COLO668 (cell line): ENCODE measurements around the gene PADI1.
A peak's percentile ranks its signal among the peaks of the same experiment; 100 is the strongest.

Experiments
- DNase-seq: peaks from one replicate; lab custom pipeline; 2025; ENCODE audit not compliant: unreplicated experiment; lab: John Stamatoyannopoulos, UW

PADI1 gene

GRCh38 chr1:17196496-17197185 lies 8.3 kb upstream of the PADI1 start:
- DNase-seq, result no peak

DNA sequence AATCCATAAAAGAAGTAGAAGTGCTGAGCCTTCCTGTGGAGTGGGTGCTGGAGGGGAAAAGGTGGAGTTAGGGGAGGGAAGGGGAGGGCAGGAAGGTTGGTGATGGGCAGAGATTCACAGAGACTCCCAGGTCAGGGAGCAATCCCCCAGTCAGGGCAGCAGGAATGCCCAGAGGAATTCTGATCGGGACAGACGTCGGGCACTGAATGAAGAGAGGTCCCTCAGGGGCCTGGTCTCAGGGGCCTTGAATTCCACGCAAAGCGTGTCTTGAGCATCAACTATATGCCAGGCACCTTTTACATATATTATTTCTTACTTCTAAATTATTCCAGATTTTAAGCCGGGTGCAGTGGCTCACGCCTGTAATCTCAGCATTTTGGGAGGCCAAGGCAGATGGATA lies 7.2 kb upstream of the PADI1 start:
- no peak for DNase-seq

DNA sequence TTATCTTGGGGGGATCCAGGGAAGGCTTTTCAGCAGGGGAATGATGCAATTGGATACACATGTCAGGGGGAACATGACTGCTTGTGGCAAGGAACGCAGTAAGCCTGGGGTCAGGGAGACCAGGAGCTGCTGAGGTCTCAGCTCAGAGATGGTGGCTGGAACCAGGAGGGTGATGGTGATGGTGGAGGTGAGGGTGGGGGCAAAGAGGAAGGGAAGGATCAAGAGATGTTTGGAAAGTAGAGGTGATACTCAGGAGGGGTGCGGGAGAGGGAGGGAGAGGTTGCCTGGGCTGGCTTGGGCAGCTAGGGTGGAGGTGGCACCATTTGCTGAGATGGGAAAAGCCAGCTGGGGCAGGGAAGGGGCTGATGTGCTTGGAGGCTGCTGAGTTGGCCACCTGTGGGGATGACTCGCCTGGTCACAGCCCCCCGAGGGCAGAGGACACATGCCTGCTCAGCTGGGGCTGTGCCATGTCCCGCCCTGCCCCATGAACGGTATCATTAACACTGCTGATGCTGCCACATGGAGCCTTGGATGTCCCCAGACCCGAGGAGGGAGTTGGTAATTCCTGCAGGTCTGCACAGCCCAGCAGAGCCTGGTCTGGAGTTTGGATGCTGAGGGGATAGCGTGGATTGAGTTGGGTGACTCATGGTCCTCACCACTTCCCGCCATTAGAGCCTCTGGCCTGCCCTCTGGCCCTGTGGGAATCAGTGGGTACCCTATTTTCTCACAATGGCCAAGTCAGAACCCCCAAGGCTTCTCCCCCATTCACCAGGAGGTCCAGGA lies 6.3 kb upstream of the PADI1 start:
- no peak for DNase-seq

DNA sequence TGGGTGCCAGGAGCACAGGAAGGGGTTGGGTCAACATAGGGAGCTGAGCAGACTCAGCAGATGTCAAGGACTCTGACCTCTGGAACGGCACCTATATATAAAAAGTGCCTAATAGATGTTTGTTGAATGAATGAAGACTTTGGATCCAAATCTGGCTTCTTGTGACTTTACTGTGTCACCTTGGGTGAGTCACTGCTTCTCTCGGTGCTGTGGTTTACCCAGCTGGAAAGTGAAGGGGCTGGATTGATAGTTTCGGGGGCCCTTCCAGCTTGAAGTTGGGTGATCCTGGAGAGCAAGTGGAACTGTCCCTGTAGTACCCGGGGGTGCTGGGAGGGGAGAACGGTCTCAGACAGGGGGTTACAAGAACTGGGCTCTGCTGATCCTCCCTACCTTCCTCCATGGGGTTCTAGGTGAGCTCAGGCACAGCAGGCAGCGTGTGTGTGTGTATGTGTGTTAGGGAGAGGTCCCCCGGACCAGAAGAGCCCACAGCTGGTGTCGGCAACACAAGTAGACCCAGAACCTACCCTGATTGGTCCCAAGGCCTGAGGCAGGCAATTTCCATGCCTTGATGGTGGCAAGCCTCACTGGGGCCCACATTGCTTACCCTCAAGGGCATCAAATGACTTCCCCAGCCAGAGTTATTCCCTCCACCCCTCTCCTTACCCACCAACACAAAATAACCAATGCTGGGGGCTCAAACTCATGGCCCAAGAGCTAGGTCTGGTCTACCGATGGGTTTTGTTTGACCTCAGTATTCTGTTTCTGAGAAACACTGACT lies 5.5 kb upstream of the PADI1 start:
- no peak for DNase-seq

DNA sequence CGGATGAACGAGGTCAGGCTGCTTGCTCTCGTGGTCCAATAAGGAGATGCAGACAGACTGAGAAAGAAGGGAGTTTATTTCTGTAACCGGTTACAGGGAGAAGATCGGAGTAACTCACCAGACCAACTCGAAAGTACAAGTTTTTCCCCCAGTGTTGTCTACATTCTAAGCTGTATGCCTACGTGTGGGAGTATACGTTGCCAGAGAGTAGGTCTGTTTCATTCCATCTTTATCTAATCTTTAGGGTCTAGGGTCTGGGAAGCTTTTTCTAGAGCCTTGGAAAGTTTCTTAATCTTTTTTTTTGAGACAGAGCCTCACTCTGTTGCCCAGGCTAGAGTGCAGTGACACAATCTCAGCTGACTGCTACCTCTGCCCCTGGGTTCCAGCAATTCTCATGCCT lies 4.7 kb upstream of the PADI1 start:
- DNase-seq, result no peak

- no peak for DNase-seq
Observed at GRCh38 chr1:17200756-17201155, 4.2 kb upstream of the PADI1 start.

GRCh38 chr1:17201201-17202021 lies 3.5 kb upstream of the PADI1 start:
- no peak for DNase-seq

- no peak for DNase-seq
Observed at GRCh38 chr1:17205652-17206051, 724 bp downstream of the PADI1 start.

DNA sequence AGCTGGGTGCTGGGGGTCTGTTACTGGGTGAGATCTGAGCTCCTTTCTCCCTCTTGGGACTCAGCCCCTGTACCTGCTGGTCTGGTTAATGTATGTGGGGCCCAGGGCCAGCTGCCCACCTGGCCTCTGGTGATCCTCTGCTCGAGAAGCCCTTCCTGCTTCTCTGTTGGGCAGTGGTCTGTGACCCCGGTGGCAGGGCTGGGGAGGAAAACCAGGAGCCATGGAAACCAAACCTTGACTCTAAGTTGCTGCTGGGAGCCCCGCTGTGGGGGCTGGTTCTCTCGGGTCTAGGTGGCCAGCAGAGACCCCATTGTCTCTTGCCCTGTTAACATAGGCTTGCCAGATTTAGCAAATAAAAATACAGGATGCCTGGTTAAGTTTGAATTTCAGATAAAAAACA lies 1.3 kb downstream of the PADI1 start:
- no peak for DNase-seq

DNA sequence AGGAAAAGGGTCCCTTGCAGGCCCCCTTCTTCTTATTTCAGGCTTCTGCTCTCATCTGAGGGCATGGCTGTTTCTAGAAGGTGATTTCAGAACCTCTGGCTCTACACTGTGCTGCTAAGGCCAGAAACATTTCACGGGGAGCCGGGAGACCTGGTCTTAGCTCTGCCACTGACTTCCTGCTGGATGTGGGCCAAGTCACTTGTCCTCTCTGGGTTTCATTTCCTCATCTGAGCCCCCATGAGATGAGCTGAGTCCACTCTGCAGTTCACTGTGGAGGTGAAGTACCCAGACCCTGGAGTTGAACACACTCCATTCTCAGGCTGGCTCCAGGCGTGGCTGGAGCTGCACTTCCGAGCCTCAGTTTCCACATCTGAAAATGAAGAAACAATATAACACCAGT lies 2.1 kb downstream of the PADI1 start:
- DNase-seq, result peak; percentile 21

- DNase-seq, result no peak
Observed at GRCh38 chr1:17207540-17207939, 2.6 kb downstream of the PADI1 start.

GRCh38 chr1:17207966-17208418 lies 3.1 kb downstream of the PADI1 start:
- peak; percentile 41 for DNase-seq

DNA sequence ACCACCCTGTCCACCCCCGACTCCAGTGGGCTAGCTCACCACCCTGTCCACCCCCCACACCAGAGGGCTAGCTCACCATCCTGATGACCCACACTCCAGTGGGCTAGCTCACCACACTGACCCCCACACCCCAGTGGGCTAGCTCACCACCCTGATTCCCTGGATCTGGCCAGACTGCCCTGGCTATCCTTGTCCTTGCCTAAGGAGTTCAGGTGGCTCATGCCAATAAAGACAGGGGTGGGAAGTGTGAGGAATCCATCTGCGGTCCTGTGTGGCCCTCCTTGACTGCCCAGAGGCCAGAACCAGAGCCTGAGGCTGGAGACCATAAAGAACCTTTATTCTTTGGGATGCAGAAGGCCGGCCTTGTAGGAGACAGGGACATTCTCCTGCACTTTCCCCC lies 3.6 kb downstream of the PADI1 start:
- DNase-seq, result no peak

- DNase-seq, result no peak
Observed at GRCh38 chr1:17209430-17209829, 4.5 kb downstream of the PADI1 start.

DNA sequence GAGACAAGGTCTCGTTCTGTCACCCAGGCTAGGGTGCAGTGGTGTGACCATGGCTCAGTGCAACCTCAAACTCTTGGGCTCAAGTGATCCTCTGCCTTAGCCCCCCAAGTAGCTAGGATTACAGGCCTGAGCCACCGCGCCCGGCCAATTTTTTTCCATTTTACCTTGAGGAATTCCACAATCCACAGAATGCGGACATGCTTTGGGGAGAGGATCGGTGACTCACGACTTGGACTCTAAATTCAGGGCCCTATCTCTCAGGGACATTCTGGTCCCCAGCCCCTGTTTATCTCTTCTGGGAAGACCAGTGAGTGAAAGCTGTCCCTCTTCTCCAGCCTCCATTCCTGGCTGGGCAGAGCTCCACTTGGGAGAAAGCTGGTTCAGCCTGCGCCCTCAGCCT lies 5.2 kb downstream of the PADI1 start:
- no peak for DNase-seq

GRCh38 chr1:17211377-17211776 lies 6.4 kb downstream of the PADI1 start:
- no peak for DNase-seq

- peak; percentile 46 for DNase-seq
Observed at GRCh38 chr1:17212009-17212408, 7.1 kb downstream of the PADI1 start.

DNA sequence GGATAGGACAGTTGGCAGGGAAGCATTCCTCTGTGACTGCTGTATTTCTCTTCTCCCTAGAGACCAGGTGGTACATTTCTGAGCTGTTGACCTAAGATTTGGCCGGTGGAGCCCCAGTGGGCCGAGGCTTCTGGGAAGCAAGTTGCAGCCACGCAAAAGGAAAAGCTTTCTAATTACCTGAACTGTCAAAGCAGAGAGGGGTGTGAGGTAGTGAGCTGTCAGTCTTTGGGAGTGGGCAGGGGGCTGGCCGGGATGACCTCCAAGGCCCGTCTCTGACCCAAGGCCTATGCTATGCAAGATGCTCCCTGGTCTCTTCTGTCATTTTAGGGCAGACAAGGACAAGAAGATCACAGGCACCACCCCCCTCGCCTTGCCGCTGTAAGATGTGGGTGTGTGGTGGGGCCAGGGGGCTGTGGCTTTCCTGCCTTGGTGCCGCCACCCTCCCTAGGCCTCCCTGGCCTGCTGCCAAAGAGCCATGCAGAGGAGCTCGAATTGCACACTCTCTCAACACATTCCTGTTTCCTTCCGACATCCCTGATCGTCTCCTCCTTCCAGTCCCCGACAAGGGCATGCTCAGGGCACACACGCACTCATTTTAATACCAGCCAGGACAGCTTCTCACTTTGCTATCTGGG lies 7.7 kb downstream of the PADI1 start:
- DNase-seq, result peak; percentile 85

DNA sequence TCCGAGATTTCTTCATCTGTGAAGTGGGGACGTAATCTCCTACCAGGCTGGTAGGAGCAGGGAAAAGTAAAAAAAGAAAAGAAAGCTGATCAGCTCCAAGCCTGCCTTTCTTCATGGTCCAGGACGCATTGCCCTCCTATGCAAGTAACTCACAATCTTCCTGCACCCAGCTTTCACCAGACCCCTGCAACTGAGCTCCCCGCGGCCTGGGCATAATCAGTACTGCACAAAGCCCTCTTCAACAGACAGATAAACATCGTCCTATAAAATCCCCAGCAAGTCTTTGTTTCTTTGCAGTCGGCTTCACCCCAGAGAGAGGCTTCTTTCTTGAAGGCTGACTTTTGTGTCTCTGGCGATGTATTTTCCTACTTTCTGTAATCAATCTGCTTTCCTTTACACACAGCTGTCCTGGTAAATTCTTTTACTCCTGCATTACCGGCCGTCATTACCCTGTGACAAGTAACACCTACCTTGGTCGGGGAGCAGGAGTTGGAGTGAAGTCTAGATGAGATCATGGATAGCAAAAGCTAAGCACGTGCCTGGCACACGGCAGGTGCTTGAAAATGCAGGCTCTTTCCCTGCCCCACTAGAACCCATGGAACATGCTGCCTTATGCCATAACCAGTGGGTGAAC lies 8.3 kb downstream of the PADI1 start:
- DNase-seq, result no peak

- no peak for DNase-seq
Observed at GRCh38 chr1:17213782-17214148, 8.8 kb downstream of the PADI1 start.
